T-helper 1 cell treated with Interleukin-12 subunit alpha and Interleukin-12 subunit beta and Interleukin-4 antibody, amounts not matched to agents 30 μg/mL and 1 μg/mL, for 36 hours (primary cell): ENCODE measurements around the gene LINGO1.

Experiments
- H3K27ac Mint-ChIP-seq: one replicate; pipeline ENCODE4 v1.8.0; 2021; ENCODE audit warnings: mild to moderate bottlenecking, mixed read lengths
- H3K27me3 Mint-ChIP-seq: one replicate; pipeline ENCODE4 v1.8.0; 2021; ENCODE audit warnings: low read depth, mixed read lengths
- H3K36me3 Mint-ChIP-seq: one replicate; pipeline ENCODE4 v1.8.0; 2021; ENCODE audit warnings: low read depth, mixed read lengths
- H3K4me1 Mint-ChIP-seq: one replicate; pipeline ENCODE4 v1.8.0; 2021; ENCODE audit warnings: low read depth, mixed read lengths
- H3K4me3 Mint-ChIP-seq: one replicate; pipeline ENCODE4 v1.8.0; 2021; ENCODE audit warnings: mild to moderate bottlenecking, moderate library complexity, mixed read lengths
- H3K9me3 Mint-ChIP-seq: one replicate; pipeline ENCODE4 v1.8.0; 2021; ENCODE audit warnings: mixed read lengths

The LINGO1 gene, protein sequence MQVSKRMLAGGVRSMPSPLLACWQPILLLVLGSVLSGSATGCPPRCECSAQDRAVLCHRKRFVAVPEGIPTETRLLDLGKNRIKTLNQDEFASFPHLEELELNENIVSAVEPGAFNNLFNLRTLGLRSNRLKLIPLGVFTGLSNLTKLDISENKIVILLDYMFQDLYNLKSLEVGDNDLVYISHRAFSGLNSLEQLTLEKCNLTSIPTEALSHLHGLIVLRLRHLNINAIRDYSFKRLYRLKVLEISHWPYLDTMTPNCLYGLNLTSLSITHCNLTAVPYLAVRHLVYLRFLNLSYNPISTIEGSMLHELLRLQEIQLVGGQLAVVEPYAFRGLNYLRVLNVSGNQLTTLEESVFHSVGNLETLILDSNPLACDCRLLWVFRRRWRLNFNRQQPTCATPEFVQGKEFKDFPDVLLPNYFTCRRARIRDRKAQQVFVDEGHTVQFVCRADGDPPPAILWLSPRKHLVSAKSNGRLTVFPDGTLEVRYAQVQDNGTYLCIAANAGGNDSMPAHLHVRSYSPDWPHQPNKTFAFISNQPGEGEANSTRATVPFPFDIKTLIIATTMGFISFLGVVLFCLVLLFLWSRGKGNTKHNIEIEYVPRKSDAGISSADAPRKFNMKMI

DNA sequence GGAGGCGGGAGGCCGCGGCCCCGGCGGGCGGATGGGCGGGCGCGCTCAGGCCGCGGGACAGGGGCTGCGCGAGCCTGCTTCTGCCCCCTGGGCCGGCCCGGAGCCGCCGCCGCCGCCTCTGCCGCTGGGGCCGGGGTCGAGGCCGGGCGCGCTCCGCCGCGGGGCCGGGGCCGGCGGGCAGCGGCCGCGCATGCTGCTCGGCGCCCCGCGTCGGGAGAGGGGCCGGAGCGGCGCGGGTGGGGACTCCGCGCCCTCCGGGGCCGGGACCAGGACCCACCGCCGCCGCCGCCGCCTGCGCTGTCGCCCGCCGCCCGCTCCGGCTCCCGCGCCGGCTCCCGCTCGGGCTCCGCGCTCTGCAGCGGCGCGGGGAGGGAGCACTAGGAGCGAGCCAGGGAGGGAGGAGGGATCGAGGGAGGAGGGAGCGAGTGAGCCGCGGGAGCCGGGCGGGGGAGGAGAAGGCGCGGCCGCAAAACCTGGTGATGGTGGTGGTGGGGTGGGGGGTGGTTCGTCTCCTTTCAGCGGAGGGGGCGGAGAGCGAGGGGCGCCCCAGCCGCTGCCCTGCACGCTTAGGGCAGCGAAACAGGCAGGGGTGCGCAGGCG lies at the start of gene LINGO1:
Gene LINGO1, minus strand, starts transcription at position 379 of the 600 bp plus-strand sequence. CDS start 597 bp downstream, outside the sequence.
- peaks cover 65% of the 10 kb centered on the region for H3K27me3 Mint-ChIP-seq
- no peaks in the 10 kb centered on the region for H3K36me3 Mint-ChIP-seq
- H3K4me1 Mint-ChIP-seq: peaks cover 6% of the 10 kb centered on the region
- H3K9me3 Mint-ChIP-seq: no peaks in the 10 kb centered on the region
- H3K4me3 Mint-ChIP-seq: no peak within 1 kb of the TSS
- H3K27ac Mint-ChIP-seq: no peak within 1 kb of the TSS

- Mint-ChIP-seq H3K4me1 (no peaks in the 10 kb centered on the region), H3K4me3 (no peak overlapping the region), H3K9me3 (no peaks in the 10 kb centered on the region), H3K36me3 (no peaks in the 10 kb centered on the region), H3K27ac (no peak overlapping the region), H3K27me3 (peaks cover 17% of the 10 kb centered on the region)
These were observed 48.6 kb upstream of the LINGO1 start for GRCh38 chr15:77681362-77681761.

- Mint-ChIP-seq H3K27ac (no peak overlapping the region), H3K9me3 (no peaks in the 10 kb centered on the region), H3K4me3 (no peak overlapping the region), H3K27me3 (peaks cover 10% of the 10 kb centered on the region), H3K36me3 (no peaks in the 10 kb centered on the region), H3K4me1 (no peaks in the 10 kb centered on the region)
These were observed 44.1 kb upstream of the LINGO1 start for GRCh38 chr15:77676569-77677375.

- no peaks in the 10 kb centered on the region for H3K9me3 Mint-ChIP-seq
- H3K36me3 Mint-ChIP-seq: no peaks in the 10 kb centered on the region
- H3K27me3 Mint-ChIP-seq: peaks cover 4% of the 10 kb centered on the region
- no peak overlapping the region for H3K4me3 Mint-ChIP-seq
- no peaks in the 10 kb centered on the region for H3K4me1 Mint-ChIP-seq
- no peak overlapping the region for H3K27ac Mint-ChIP-seq
These were observed 43.2 kb upstream of the LINGO1 start for GRCh38 chr15:77675806-77676415.

- Mint-ChIP-seq H3K4me1 (no peaks in the 10 kb centered on the region), H3K9me3 (no peaks in the 10 kb centered on the region), H3K27ac (no peak overlapping the region)
These were observed 41.6 kb upstream of the LINGO1 start for GRCh38 chr15:77674327-77674726.

GRCh38 chr15:77673866-77674265 lies 41.2 kb upstream of the LINGO1 start:
- no peak overlapping the region for H3K4me3 Mint-ChIP-seq
- H3K36me3 Mint-ChIP-seq: no peaks in the 10 kb centered on the region
- H3K9me3 Mint-ChIP-seq: no peaks in the 10 kb centered on the region
- no peak overlapping the region for H3K27ac Mint-ChIP-seq
- H3K4me1 Mint-ChIP-seq: no peaks in the 10 kb centered on the region
- no peaks in the 10 kb centered on the region for H3K27me3 Mint-ChIP-seq

More at GRCh38 chr15:77674327-77674726, 41.6 kb upstream of the LINGO1 start:
- H3K4me3 Mint-ChIP-seq: no peak overlapping the region
- peaks cover 2% of the 10 kb centered on the region for H3K27me3 Mint-ChIP-seq
- no peaks in the 10 kb centered on the region for H3K36me3 Mint-ChIP-seq

GRCh38 chr15:77672135-77672534 lies 39.4 kb upstream of the LINGO1 start:
- no peaks in the 10 kb centered on the region for H3K36me3 Mint-ChIP-seq
- no peak overlapping the region for H3K27ac Mint-ChIP-seq
- no peaks in the 10 kb centered on the region for H3K27me3 Mint-ChIP-seq
- no peak overlapping the region for H3K4me3 Mint-ChIP-seq
- no peaks in the 10 kb centered on the region for H3K9me3 Mint-ChIP-seq
- no peaks in the 10 kb centered on the region for H3K4me1 Mint-ChIP-seq

- Mint-ChIP-seq H3K4me1 (no peaks in the 10 kb centered on the region), H3K4me3 (no peak overlapping the region), H3K36me3 (no peaks in the 10 kb centered on the region), H3K27me3 (peaks cover 4% of the 10 kb centered on the region), H3K27ac (no peak overlapping the region), H3K9me3 (no peaks in the 10 kb centered on the region)
These were observed 38.8 kb upstream of the LINGO1 start for GRCh38 chr15:77671362-77672056.

- H3K4me1 Mint-ChIP-seq: no peaks in the 10 kb centered on the region
- H3K27me3 Mint-ChIP-seq: peaks cover 4% of the 10 kb centered on the region
- H3K9me3 Mint-ChIP-seq: no peaks in the 10 kb centered on the region
- H3K36me3 Mint-ChIP-seq: no peaks in the 10 kb centered on the region
- H3K27ac Mint-ChIP-seq: no peak overlapping the region
- no peak overlapping the region for H3K4me3 Mint-ChIP-seq
These were observed 38.0 kb upstream of the LINGO1 start for GRCh38 chr15:77670558-77671361.

DNA sequence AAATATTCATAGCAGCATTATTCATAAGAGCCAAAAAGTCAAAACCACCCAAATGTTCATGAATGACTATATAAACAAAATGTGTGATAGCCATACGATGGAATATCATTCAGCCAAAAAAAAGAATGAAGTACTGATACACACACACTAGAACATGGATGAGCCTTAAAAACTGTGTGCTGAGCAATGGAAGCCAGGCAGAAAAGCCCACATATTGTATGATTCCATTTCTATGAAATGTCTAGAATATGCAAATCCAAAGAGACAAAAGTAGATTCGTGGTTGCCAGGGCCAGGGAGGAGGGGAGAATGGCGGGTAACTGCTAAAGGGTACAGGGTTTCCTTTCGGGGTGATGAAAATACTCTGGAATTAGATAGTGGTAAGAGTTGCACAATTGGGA lies 37.2 kb upstream of the LINGO1 start:
- H3K9me3 Mint-ChIP-seq: no peaks in the 10 kb centered on the region
- H3K27me3 Mint-ChIP-seq: peaks cover 4% of the 10 kb centered on the region
- H3K4me3 Mint-ChIP-seq: no peak overlapping the region
- no peak overlapping the region for H3K27ac Mint-ChIP-seq
- no peaks in the 10 kb centered on the region for H3K36me3 Mint-ChIP-seq
- no peaks in the 10 kb centered on the region for H3K4me1 Mint-ChIP-seq

GRCh38 chr15:77667338-77668234 lies 34.9 kb upstream of the LINGO1 start:
- Mint-ChIP-seq H3K9me3 (no peaks in the 10 kb centered on the region), H3K4me1 (no peaks in the 10 kb centered on the region), H3K4me3 (no peak overlapping the region), H3K36me3 (no peaks in the 10 kb centered on the region), H3K27me3 (peaks cover 4% of the 10 kb centered on the region), H3K27ac (no peak overlapping the region)

DNA sequence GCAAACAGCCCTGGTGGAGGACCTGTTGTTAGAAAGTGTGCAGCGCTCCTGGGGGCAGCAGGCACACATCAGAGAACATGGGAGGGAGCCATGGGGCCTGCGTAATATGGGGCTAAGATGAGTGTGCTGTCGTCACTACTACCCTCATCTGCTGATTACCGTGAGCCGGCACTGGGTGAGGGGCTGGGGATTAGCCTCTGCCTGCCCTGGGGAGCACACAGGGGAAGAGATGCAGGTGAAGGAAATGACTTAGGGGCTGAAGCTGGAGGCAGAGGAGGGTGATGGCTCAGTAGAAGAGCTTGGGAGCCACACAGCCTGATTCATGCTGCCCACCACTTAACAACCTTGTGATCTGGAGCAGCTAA lies 33.6 kb upstream of the LINGO1 start:
- H3K36me3 Mint-ChIP-seq: no peaks in the 10 kb centered on the region
- peaks cover 4% of the 10 kb centered on the region for H3K27me3 Mint-ChIP-seq
- H3K9me3 Mint-ChIP-seq: no peaks in the 10 kb centered on the region
- H3K4me3 Mint-ChIP-seq: no peak overlapping the region
- no peaks in the 10 kb centered on the region for H3K4me1 Mint-ChIP-seq
- no peak overlapping the region for H3K27ac Mint-ChIP-seq
